Measurements from ENCODE around the gene CELA1. TPM values are rescaled to one million over a fixed set of nuclear protein-coding genes. Genes with fewer than 3 reads are reported as not detected.

Gene CELA1
- polyA plus RNA-seq, 3 donors: 0.67 to 3.0 TPM; not detected in 1

DNA sequence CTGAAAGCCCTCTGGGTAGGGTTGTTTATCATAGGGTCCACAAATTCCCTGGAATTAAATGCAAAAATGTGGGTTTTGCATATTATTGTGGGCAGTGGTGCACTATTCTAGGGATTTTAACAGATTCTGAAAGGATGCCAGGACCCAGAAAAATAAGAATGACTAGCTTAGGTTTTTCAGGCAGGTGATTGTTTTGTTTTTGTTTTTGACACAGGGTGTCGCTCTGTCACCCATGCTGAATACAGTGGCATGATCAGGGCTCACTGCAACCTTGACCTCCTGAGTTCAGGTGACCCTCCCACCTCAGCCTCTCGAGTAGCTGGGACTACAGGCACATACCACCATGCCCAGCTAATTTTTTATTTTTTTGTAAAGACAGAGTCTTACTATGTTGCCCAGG is 25.5 kb upstream of the CELA1 start:
- intact Hi-C loops (cut with micrococcal nuclease): no loop called here
- Mint-ChIP-seq H3K27me3 (ENCODE audit: low read depth in 3 of 3) (peaks cover 0 to 6% (median 0%) of the 10 kb centered on the region in 3 donors), H3K4me1 (peaks cover 26% of the 10 kb centered on the region), H3K27ac (peak overlapping the region in 3 of 7 donors; percentile 5 to 48 (median 28)), H3K4me3 (no peak overlapping the region), H3K9me3 (peaks cover 0 to 16% (median 9%) of the 10 kb centered on the region in 7 donors), H3K36me3 (peaks cover 73 to 83% of the 10 kb centered on the region in 2 donors)
- WGBS (ENCODE audit: insufficient coverage): 86% methylated on average over 1 of the region's 2 CpGs
- no peak overlapping the region for H3K27ac ChIP-seq (ENCODE audit: low read depth in 1 of 2, low read length in 2 of 2)
- DNase-seq: no peak
- peaks cover 8% of the 10 kb centered on the region for H4K20me1 ChIP-seq (ENCODE audit: insufficient read depth, low read length)
- no peaks in the 10 kb centered on the region for H3K79me2 ChIP-seq (ENCODE audit: insufficient read depth, low read length)
- no peak overlapping the region for H3K4me3 ChIP-seq (replicated peaks in 1 of 3; ENCODE audit: low read depth in 2 of 3, low read length in 3 of 3)
- H3K27me3 ChIP-seq (ENCODE audit: control insufficient read depth in 2 of 2, insufficient read depth in 2 of 2, low read length in 2 of 2): no peaks in the 10 kb centered on the region
- peaks cover 18 to 67% of the 10 kb centered on the region in 2 donors for H3K36me3 ChIP-seq (replicated peaks in 1 of 2; ENCODE audit: control insufficient read depth in 1 of 2, insufficient read depth in 2 of 2, low read length in 2 of 2)
- no peak for TF ChIP-seq CTCF (IDR thresholded peaks at IDR 0.05)
- H3K4me1 ChIP-seq (ENCODE audit: control insufficient read depth in 1 of 2, insufficient read depth in 2 of 2, low read length in 2 of 2): peaks cover 18 to 23% of the 10 kb centered on the region in 2 donors
- H3K9me3 ChIP-seq (replicated peaks in 1 of 2; ENCODE audit: control insufficient read depth in 1 of 2, insufficient read depth in 1 of 2, low read length in 2 of 2): no peaks in the 10 kb centered on the region
- H3K4me2 ChIP-seq (replicated peaks; ENCODE audit: extremely low read depth, low read length, poor library complexity, severe bottlenecking): no peak overlapping the region
- no peak overlapping the region for H3K9ac ChIP-seq (ENCODE audit: insufficient read depth, low read length, poor library complexity, severe bottlenecking)
- H2AFZ ChIP-seq (ENCODE audit: insufficient read depth, low read depth, low read length, poor library complexity, severe bottlenecking): no peak overlapping the region

GRCh38 chr12:51371295-51371953 is 24.9 kb upstream of the CELA1 start:
- peaks cover 18 to 23% of the 10 kb centered on the region in 2 donors for H3K4me1 ChIP-seq (ENCODE audit: control insufficient read depth in 1 of 2, insufficient read depth in 2 of 2, low read length in 2 of 2)

More at GRCh38 chr12:51371295-51371953, 24.9 kb upstream of the CELA1 start:
- H3K4me2 ChIP-seq (replicated peaks; ENCODE audit: extremely low read depth, low read length, poor library complexity, severe bottlenecking): no peak overlapping the region
- no peak for DNase-seq
- peaks cover 0 to 6% (median 0%) of the 10 kb centered on the region in 3 donors for H3K27me3 Mint-ChIP-seq (ENCODE audit: low read depth in 3 of 3)
- H3K4me1 Mint-ChIP-seq: peaks cover 26% of the 10 kb centered on the region
- H3K27ac Mint-ChIP-seq: no peak overlapping the region
- H3K9me3 ChIP-seq (replicated peaks in 1 of 2; ENCODE audit: control insufficient read depth in 1 of 2, insufficient read depth in 1 of 2, low read length in 2 of 2): no peaks in the 10 kb centered on the region
- H4K20me1 ChIP-seq (ENCODE audit: insufficient read depth, low read length): peaks cover 8% of the 10 kb centered on the region
- no peak for TF ChIP-seq CTCF (IDR thresholded peaks at IDR 0.05)
- WGBS (ENCODE audit: insufficient coverage): 96% methylated on average over 4 of the region's 8 CpGs
- H2AFZ ChIP-seq (ENCODE audit: insufficient read depth, low read depth, low read length, poor library complexity, severe bottlenecking): no peak overlapping the region
- no peaks in the 10 kb centered on the region for H3K27me3 ChIP-seq (ENCODE audit: control insufficient read depth in 2 of 2, insufficient read depth in 2 of 2, low read length in 2 of 2)
- H3K9me3 Mint-ChIP-seq: peaks cover 0 to 16% (median 9%) of the 10 kb centered on the region in 7 donors
- no peak overlapping the region for H3K27ac ChIP-seq (ENCODE audit: low read depth in 1 of 2, low read length in 2 of 2)
- no peak overlapping the region for H3K4me3 ChIP-seq (replicated peaks in 1 of 3; ENCODE audit: low read depth in 2 of 3, low read length in 3 of 3)
- H3K79me2 ChIP-seq (ENCODE audit: insufficient read depth, low read length): no peaks in the 10 kb centered on the region
- no peak overlapping the region for H3K9ac ChIP-seq (ENCODE audit: insufficient read depth, low read length, poor library complexity, severe bottlenecking)
- no peak overlapping the region for H3K4me3 Mint-ChIP-seq
- H3K36me3 ChIP-seq (replicated peaks in 1 of 2; ENCODE audit: control insufficient read depth in 1 of 2, insufficient read depth in 2 of 2, low read length in 2 of 2): peaks cover 13 to 61% of the 10 kb centered on the region in 2 donors
- H3K36me3 Mint-ChIP-seq: peaks cover 68 to 79% of the 10 kb centered on the region in 2 donors
- intact Hi-C loops (cut with micrococcal nuclease): no loop called here

Measured in CD14-positive monocyte (primary cell).